B cell (primary cell): ENCODE data around the gene MAP3K14.

ENCODE experiments used
- CTCF ChIP-seq: fragments of 200-600 bp; IDR thresholded peaks from one replicate; pipeline ENCODE4 v1.8.0; 2022; ENCODE audit warnings: antibody characterized with exemption, mild to moderate bottlenecking
- EZH2 ChIP-seq: IDR thresholded peaks from 2 replicates; pipeline ENCODE4 v1.6.1; 2012; ENCODE audit warnings: borderline replicate concordance, low read depth, mild to moderate bottlenecking, moderate library complexity, low read length; ENCODE audit not compliant: insufficient read depth, poor library complexity, severe bottlenecking

- TF ChIP-seq CTCF (no peak), EZH2 (no peak)
Observed at GRCh38 chr17:45248132-45248957, 68.5 kb downstream of the MAP3K14 start.
